ENCODE data around the gene ARHGDIB. TPM values are rescaled to one million over a fixed set of nuclear protein-coding genes. Genes with fewer than 3 reads are reported as not detected.

ARHGDIB gene
- total RNA-seq, 1 experiment from 2014 or later = 4.3 TPM

DNA sequence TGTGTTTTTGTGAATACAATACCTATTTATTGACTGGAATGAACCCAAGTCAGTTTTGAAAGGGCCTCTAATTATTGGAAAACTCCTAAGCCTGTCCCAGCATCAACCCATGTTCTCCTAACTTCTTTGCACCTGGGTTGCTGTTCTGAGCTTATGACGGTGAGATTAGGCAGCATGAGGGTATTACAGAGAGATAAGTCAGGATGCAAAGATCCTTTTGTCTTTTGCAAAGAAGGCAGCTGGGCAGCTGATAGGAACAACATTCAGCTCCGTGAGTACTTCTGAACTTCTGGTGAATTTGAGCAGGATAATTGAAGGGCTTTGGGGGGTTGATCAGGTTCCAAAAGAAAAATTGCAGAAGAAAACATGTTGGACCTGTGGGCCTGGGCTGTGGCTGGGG lies 11.4 kb upstream of the ARHGDIB start, which contains the start of gene PDE6H:
PDE6H (plus strand) TSS at position 227 of the 400 bp plus-strand sequence. CDS start 4,971 bp downstream, outside the sequence.
- TF ChIP-seq ZNF274 (IDR thresholded peaks at IDR 0.05; ENCODE audit: low read depth, low read length) = no peak
- TF ChIP-seq, protein P1, sequence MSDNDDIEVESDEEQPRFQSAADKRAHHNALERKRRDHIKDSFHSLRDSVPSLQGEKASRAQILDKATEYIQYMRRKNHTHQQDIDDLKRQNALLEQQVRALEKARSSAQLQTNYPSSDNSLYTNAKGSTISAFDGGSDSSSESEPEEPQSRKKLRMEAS (IDR thresholded peaks at IDR 0.05) = no peak
- no peak for TF ChIP-seq SIN3A (IDR thresholded peaks at IDR 0.05; ENCODE audit: low read depth)
- no peak for TF ChIP-seq YY1 (IDR thresholded peaks at IDR 0.05; ENCODE audit: extremely low read depth, insufficient replicate concordance, low read depth, low read length)
- no peak for TF ChIP-seq FOSL1 (IDR thresholded peaks at IDR 0.05; ENCODE audit: low read depth)
- no peak for TF ChIP-seq EGR1 (IDR thresholded peaks at IDR 0.05; ENCODE audit: low read depth)
- TF ChIP-seq SRF (IDR thresholded peaks at IDR 0.05; ENCODE audit: low read depth) = no peak
- no peak for TF ChIP-seq EZH2 (IDR thresholded peaks at IDR 0.05)
- no peak for TF ChIP-seq POLR2A (IDR thresholded peaks at IDR 0.05; ENCODE audit: borderline replicate concordance, extremely low read depth, insufficient read depth, insufficient read length)
- TF ChIP-seq ZFX (IDR thresholded peaks at IDR 0.05) = no peak
- TF ChIP-seq EZH2phosphoT487 (IDR thresholded peaks at IDR 0.05; ENCODE audit: borderline replicate concordance) = no peak
- Histone ChIP-seq H3K36me3 (ENCODE audit: control insufficient read depth in 1 of 2, insufficient read depth in 2 of 2, low read length in 2 of 2) (no peaks in the 10 kb centered on the region), H3K9ac (ENCODE audit: low read length) (no peak within 1 kb of the TSS), H2AFZ (ENCODE audit: low read depth, low read length, poor library complexity, severe bottlenecking) (no peak within 1 kb of the TSS), H3K27ac (ENCODE audit: low read depth, low read length) (no peak within 1 kb of the TSS), H3K9me2 (ENCODE audit: insufficient read depth) (no peaks in the 10 kb centered on the region), H4K20me1 (ENCODE audit: insufficient read depth) (no peaks in the 10 kb centered on the region), H3K4me1 (ENCODE audit: control insufficient read depth in 1 of 2, insufficient read depth in 2 of 2, low read length in 2 of 2) (no peaks in the 10 kb centered on the region), H3K79me2 (ENCODE audit: insufficient read depth, low read length) (no peaks in the 10 kb centered on the region), H3K4me3 (replicated peaks in 1 of 2; ENCODE audit: low read depth in 1 of 2, low read length in 2 of 2) (no peak within 1 kb of the TSS), H3K27me3 (ENCODE audit: insufficient read depth, low read length) (no peaks in the 10 kb centered on the region), H3K9me3 (ENCODE audit: control insufficient read depth in 1 of 2, insufficient read depth in 1 of 2, low read depth in 1 of 2, low read length in 2 of 2) (no peaks in the 10 kb centered on the region), H3K4me2 (ENCODE audit: low read length) (no peak within 1 kb of the TSS)
- intact Hi-C loops (cut with micrococcal nuclease) = no loop called here
- DNase-seq (ENCODE audit: low read depth, low spot score) = no peak
- ChIA-PET RAD21 (ENCODE audit: low non-redundant PET in 1 of 2, low total read pairs in 2 of 2, uncharacterized antibody in 2 of 2, unreplicated experiment in 2 of 2) (no interaction called here), CTCF (no interaction called here), POLR2A (interaction anchor here (1.0 kb wide), 1 partner anchor 307 kb away, joined by 3 read pairs; no protein-coding TSS in a partner anchor)
- no TSS peak for BruUV-seq (replicated peaks)
- ATAC-seq = no peak

DNA sequence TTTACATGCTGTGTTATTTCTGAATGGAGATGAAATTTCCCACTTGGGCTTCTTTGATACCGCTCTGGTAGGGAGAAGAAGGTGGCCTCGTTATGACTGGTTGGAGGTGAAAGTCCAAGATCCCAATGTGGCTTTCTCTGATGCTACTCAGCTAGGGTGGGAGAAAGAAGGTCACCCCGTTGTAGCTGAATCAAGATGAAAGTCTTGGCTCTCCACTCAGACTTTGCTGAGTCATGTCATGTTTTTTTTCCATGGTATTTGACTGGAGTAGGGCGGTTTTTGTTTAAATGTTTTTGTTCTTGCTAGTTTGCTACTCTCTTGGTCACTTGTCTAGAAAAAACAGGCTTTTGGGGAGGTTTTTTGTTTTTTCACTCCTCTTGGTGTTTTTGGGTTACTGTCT lies 9.1 kb upstream of the ARHGDIB start:
- no peaks in the 10 kb centered on the region for H3K4me1 ChIP-seq (ENCODE audit: control insufficient read depth in 1 of 2, insufficient read depth in 2 of 2, low read length in 2 of 2)
- BruUV-seq (replicated peaks) = no TSS peak
- intact Hi-C loops (cut with micrococcal nuclease) = no loop called here
- no peak overlapping the region for H3K4me2 ChIP-seq (ENCODE audit: low read length)
- H3K9me2 ChIP-seq (ENCODE audit: insufficient read depth) = no peaks in the 10 kb centered on the region
- ChIA-PET POLR2A (no interaction called here), CTCF (no interaction called here), RAD21 (ENCODE audit: low non-redundant PET in 1 of 2, low total read pairs in 2 of 2, uncharacterized antibody in 2 of 2, unreplicated experiment in 2 of 2) (no interaction called here)
- DNase-seq (ENCODE audit: low read depth, low spot score) (no peak), ATAC-seq (no peak)
- H3K4me3 ChIP-seq (replicated peaks in 1 of 2; ENCODE audit: low read depth in 1 of 2, low read length in 2 of 2) = no peak overlapping the region
- no peaks in the 10 kb centered on the region for H3K36me3 ChIP-seq (ENCODE audit: control insufficient read depth in 1 of 2, insufficient read depth in 2 of 2, low read length in 2 of 2)
- no peaks in the 10 kb centered on the region for H3K79me2 ChIP-seq (ENCODE audit: insufficient read depth, low read length)
- no peaks in the 10 kb centered on the region for H4K20me1 ChIP-seq (ENCODE audit: insufficient read depth)
- H3K9me3 ChIP-seq (ENCODE audit: control insufficient read depth in 1 of 2, insufficient read depth in 1 of 2, low read depth in 1 of 2, low read length in 2 of 2) = no peaks in the 10 kb centered on the region
- no peak overlapping the region for H2AFZ ChIP-seq (ENCODE audit: low read depth, low read length, poor library complexity, severe bottlenecking)
- H3K27me3 ChIP-seq (ENCODE audit: insufficient read depth, low read length) = no peaks in the 10 kb centered on the region
- no peak overlapping the region for H3K27ac ChIP-seq (ENCODE audit: low read depth, low read length)
- no peak overlapping the region for H3K9ac ChIP-seq (ENCODE audit: low read length)
- TF ChIP-seq ZNF274 (IDR thresholded peaks at IDR 0.05; ENCODE audit: low read depth, low read length) = no peak
- no peak for TF ChIP-seq POLR2A (IDR thresholded peaks at IDR 0.05; ENCODE audit: borderline replicate concordance, extremely low read depth, insufficient read depth, insufficient read length)
- no peak for TF ChIP-seq EZH2 (IDR thresholded peaks at IDR 0.05)
- no peak for TF ChIP-seq RAD21 (IDR thresholded peaks at IDR 0.05; ENCODE audit: low read depth)
- no peak for TF ChIP-seq SRF (IDR thresholded peaks at IDR 0.05; ENCODE audit: low read depth)
- no peak for TF ChIP-seq CEBPB (IDR thresholded peaks at IDR 0.05; ENCODE audit: low read depth)
- TF ChIP-seq, protein P1 (IDR thresholded peaks at IDR 0.05) = no peak
- TF ChIP-seq, protein P2, sequence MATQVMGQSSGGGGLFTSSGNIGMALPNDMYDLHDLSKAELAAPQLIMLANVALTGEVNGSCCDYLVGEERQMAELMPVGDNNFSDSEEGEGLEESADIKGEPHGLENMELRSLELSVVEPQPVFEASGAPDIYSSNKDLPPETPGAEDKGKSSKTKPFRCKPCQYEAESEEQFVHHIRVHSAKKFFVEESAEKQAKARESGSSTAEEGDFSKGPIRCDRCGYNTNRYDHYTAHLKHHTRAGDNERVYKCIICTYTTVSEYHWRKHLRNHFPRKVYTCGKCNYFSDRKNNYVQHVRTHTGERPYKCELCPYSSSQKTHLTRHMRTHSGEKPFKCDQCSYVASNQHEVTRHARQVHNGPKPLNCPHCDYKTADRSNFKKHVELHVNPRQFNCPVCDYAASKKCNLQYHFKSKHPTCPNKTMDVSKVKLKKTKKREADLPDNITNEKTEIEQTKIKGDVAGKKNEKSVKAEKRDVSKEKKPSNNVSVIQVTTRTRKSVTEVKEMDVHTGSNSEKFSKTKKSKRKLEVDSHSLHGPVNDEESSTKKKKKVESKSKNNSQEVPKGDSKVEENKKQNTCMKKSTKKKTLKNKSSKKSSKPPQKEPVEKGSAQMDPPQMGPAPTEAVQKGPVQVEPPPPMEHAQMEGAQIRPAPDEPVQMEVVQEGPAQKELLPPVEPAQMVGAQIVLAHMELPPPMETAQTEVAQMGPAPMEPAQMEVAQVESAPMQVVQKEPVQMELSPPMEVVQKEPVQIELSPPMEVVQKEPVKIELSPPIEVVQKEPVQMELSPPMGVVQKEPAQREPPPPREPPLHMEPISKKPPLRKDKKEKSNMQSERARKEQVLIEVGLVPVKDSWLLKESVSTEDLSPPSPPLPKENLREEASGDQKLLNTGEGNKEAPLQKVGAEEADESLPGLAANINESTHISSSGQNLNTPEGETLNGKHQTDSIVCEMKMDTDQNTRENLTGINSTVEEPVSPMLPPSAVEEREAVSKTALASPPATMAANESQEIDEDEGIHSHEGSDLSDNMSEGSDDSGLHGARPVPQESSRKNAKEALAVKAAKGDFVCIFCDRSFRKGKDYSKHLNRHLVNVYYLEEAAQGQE (IDR thresholded peaks at IDR 0.05; ENCODE audit: low read depth) = no peak
- no peak for TF ChIP-seq POLR2AphosphoS5 (IDR thresholded peaks at IDR 0.05; ENCODE audit: low read depth, low read length)
- TF ChIP-seq CBX3 (IDR thresholded peaks at IDR 0.05; ENCODE audit: low read depth) = no peak
- TF ChIP-seq YY1 (IDR thresholded peaks at IDR 0.05; ENCODE audit: extremely low read depth, insufficient replicate concordance, low read depth, low read length) = no peak
- TF ChIP-seq SP1 (IDR thresholded peaks at IDR 0.05; ENCODE audit: low read depth) = no peak
- no peak for TF ChIP-seq JUND (IDR thresholded peaks at IDR 0.05)
